Left hindlimb (tissue), 1 donor: ENCODE results near the gene HERC6.
"Not testable (repeated sequence)": the region's sequence is repeated elsewhere in the genome, so short reads cannot be mapped to it uniquely, and the experiment has no call there.

Source experiments
- DNase-seq: peaks from one replicate; pipeline ENCODE4 v3.0.0-alpha.2; 2018

HERC6 gene

GRCh38 chr4:88378691-88379559 lies at the start of gene HERC6:
TSS of gene HERC6 (plus strand) at chr4:88378852. CDS start at chr4:88378922, 70 bp downstream.
- DNase-seq = peak; percentile 79

- DNase-seq = no peak
Observed at GRCh38 chr4:88333741-88334405, 44.8 kb upstream of the HERC6 start.

GRCh38 chr4:88335092-88335665 lies 43.5 kb upstream of the HERC6 start:
- DNase-seq = no peak

DNA sequence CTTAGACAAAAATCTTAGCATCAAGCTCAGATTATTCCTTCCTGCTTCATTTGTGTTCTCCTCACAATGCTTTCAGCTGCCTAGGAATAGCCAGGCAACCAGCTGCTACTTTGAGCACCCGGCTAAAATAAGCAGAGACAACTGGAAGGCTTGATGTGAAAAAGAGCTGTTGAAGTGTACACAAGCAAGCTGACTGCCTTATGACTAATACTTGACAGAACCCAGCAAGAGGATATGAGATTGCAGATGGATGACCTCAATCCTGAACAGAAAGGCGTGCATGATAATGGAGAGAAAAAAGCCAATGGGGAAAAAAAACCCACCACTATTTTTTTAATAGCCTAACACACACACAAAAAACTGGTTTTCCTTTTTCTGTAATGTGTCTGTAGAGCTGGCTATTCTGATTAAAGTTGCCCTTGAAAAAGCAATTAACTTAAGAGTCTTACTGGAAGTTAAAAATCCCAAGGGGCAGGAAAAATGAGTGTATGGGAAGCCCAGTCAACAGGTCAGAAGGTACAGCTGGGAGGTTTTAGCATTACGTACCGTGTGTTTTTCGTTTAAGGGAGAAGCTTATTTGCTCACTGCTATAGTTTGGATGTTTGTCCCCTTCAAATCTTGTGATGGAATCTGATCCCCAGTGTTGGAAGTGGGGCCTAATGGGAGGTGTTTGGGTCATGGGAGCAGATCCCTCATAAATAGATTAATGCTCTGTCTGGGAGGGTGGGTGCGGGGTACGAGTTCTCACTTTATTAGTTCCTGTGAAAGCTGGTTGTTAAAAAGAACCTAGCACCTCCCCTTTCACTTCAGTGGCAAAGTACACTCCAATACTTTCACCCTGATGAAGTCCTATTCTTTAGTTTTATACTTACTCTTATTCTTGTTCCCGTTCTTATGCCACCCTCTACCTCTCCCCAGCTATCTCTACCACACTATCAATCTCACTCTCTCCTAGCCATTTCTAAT lies 37.1 kb upstream of the HERC6 start:
- DNase-seq = no peak

- DNase-seq = not testable (repeated sequence)
Observed at GRCh38 chr4:88346902-88347301, 31.8 kb upstream of the HERC6 start.

- not testable (repeated sequence) for DNase-seq
Observed at GRCh38 chr4:88348761-88349160, 29.9 kb upstream of the HERC6 start.

DNA sequence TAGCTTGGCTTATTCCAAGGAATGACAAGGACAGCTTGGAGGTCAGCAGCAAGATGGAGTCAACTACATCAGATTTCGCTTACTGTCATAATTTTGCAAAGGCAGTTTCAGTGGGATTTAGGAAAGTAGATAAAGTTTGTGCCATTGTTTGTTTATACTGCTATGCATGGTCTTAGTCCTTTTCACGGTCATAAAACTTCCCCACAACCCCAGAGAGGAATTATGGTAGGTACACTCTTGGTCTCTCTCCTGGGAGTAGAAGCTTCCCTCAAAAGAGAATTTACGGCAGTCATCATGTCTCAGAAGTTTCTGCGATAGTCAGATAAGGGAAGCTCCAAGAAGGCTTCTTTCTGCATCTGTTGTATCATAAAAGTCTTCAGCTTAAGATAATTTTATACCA lies 27.9 kb upstream of the HERC6 start:
- DNase-seq = no peak

- no peak for DNase-seq
Observed at GRCh38 chr4:88352062-88352740, 26.5 kb upstream of the HERC6 start.

DNA sequence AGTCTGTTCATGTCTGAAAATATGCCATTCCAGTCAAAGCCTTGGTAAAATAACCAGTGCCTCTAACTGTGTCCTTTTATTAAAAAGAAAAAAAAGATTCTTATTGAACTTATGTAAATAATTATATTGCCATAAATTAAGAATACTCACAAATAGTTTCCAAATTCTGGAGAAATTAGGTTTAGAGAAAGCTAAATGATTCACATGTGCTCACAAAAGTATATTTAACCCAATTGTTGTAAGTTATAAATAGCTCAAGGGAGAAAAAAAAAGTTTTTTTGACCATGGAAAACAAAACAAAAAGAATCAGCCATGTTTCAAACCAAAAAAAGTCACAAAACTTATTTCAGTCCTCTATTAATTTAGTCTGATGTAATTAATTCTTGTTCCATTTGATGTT lies 25.3 kb upstream of the HERC6 start:
- DNase-seq = no peak

- no peak for DNase-seq
Observed at GRCh38 chr4:88356771-88357170, 21.9 kb upstream of the HERC6 start.

- DNase-seq = no peak
Observed at GRCh38 chr4:88357262-88357661, 21.4 kb upstream of the HERC6 start.

GRCh38 chr4:88359558-88359957 lies 19.1 kb upstream of the HERC6 start:
- no peak for DNase-seq

DNA sequence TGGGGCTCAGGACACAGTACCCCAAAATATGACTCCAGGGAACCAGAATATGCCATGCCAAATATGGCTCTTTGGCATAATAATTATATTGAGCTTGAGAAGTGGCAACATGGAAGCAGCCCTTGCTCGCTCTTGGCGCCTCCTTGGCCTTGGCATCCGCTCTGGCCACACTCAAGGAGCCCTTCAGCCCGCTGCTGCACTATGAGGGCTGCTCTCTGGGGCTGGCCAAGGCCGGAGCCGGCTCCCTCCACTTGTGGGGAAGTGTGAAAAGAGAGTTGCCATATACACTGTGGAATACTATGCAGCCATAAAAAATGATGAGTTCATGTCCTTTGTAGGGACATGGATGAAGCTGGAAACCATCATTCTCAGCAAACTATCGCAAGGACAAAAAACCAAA lies 18.4 kb upstream of the HERC6 start:
- no peak for DNase-seq

GRCh38 chr4:88360791-88361190 lies 17.9 kb upstream of the HERC6 start:
- no peak for DNase-seq

GRCh38 chr4:88361217-88361773 lies 17.4 kb upstream of the HERC6 start:
- DNase-seq = not testable (repeated sequence)

- no peak for DNase-seq
Observed at GRCh38 chr4:88366460-88366859, 12.2 kb upstream of the HERC6 start.

DNA sequence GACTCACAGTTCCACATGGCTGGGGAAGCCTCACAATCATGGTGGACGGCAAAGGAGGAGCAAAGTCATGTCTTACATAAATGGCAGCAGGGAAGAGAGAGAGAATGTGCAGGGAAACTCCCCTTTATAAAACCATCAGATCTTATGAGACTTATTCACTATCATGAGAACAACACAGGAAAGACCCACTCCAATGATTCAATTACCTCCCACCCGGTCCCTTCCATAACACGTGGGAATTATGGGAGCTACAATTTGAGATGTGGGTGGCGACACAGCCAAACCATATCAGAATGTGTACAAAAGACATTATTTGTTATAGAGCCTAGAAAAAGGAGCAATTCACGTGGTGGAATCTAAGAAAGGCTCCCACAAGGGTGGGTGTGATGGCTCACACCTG lies 10.8 kb upstream of the HERC6 start:
- DNase-seq = no peak

DNA sequence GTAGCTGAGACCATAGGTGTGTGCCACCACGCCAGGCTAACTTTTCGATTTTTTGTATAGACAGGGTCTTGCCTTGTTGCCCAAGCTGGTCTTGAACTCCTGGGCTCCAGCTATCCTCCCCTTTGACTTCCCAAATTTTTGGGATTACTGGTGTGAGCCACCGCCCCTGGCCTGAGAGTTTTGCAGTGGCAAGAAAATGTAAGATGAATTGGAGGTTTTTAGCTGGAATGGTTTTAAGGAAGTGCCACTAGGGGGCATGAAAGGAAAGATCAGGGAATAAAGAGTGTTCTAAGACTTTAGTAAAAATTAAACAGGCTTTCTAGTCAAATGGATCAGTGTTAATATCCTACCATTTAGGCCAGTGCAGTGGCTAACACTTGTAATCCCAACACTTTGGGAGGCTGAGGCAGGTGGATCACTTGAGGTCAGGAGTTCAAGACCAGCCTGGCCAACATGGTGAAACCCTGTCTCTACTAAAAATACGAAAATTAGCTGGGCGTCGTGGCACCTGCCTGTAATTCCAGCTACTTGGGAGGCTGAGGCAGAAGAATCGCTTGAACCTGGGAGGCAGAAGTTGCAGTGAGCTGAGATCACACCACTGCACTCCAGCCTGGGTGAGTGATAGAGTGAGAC lies 9.4 kb upstream of the HERC6 start:
- not testable (repeated sequence) for DNase-seq

- no peak for DNase-seq
Observed at GRCh38 chr4:88381123-88381522, 2.5 kb downstream of the HERC6 start.

DNA sequence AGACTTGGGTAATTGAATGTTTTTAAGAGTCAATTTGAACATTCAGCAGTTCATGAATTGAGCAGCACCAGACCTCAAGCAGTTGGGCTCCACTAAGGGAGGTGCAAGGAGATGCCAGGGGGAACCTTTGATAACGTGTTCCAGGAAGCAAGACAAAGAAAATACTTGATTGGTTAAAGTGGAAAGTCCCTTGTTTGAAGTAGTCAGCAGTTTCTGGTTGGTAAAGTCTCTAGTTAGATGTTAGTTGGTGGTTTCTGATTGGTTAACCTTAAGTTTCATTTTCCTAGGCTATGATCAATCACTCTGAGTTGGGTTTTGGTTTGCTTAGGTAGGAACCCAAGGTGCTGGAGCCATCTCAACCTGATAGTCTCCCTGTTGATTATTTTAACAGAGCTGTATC lies 4.0 kb downstream of the HERC6 start:
- DNase-seq = no peak

DNA sequence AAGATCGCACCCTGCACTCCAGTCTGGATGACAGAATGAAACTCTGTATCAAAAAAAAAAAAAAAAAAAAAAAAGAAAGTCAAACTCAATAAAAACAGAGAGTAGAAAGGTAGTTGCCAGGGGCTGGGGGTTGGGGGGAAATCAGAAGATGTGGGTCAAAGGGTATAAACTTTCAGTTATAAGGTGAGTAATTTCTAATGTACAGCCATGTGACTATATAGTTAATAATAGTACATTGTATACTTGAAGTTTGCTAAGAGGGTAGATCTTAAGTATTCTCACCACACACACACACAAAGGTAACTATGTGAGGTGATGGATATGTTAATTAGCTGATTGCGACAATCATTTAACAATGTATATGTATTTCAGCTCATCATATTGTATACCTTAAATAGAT lies 11.5 kb downstream of the HERC6 start:
- no peak for DNase-seq
